HL-60/S4 (cell line): ENCODE measurements around the gene MAP7D2.

Experiments
- in situ Hi-C: fragments of 300-500 bp; cut with MboI; formaldehyde crosslinking; loops from 2 replicates; pipeline ENCODE4 v1.14.3; 2022; ENCODE audit warnings: low sequenced_read_pairs

The MAP7D2 gene

DNA sequence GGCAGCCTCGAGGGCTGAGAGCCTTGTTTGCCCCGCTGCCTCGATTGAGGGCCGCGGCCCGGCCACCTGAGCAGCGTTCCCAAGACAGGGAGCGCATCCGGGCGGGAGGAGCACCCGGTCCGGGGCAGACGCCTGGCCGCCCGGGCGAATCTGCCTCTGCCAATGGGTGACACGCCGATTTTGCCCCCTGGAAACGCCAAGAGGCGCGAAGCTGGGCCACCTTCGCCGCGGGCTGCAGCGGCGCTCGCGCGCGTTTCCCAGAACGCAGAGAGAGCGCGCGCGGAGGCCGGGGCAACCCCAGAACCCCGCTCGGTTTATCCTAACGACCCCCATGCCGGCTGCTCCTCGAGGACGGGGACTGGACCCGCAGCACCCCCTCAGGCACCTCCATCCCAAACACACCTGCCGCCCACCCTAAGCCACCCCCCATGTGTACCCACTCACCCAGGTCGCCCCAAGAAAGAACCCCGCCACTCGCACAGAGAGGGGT, 575 bp downstream of the MAP7D2 start:
- in situ Hi-C loops, result no loop called here

GRCh38 chrX:20112022-20112774, 4.5 kb downstream of the MAP7D2 start:
- in situ Hi-C loops, result no loop called here

GRCh38 chrX:20111271-20111670, 5.4 kb downstream of the MAP7D2 start:
- in situ Hi-C loops, result no loop called here

DNA sequence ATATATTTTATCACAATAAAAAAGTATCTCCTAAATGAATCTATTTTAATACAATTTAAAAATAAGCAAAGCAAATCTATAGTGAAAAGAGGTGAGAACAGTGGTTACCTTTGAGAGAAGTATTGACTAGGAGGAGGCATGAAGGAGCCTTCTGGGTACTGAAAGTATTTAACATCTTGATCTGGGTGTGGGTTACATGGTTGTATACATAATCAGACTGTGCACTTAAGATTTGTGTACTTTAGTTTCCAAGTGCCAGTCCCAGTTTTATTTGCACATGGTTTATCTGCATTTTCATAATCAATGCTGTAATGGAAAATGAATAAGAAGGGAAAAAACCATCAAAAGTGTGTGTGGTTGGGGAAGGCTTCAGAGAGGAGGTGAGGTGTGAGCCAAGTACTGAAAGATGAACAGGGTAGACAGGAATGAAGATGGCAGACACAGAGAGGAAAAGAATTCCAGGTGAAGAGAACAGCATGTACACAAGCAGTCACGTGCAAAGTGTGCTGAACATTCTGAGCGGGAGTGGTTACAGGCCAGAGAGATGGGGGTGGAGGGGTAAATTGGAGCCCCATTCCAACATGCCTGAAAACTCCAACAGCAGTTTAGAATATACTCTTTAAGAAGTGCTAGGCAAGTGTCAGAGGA, 14.6 kb downstream of the MAP7D2 start:
- in situ Hi-C loops, result no loop called here

GRCh38 chrX:20091499-20091898, 25.2 kb downstream of the MAP7D2 start:
- in situ Hi-C loops, result no loop called here

GRCh38 chrX:20089845-20090244, 26.9 kb downstream of the MAP7D2 start:
- in situ Hi-C loops, result no loop called here

GRCh38 chrX:20080277-20080676, 36.4 kb downstream of the MAP7D2 start:
- in situ Hi-C loops, result no loop called here

- in situ Hi-C loops, result loop anchor here (25.0 kb wide), 2 partner anchors 159 to 709 kb away; no protein-coding TSS in a partner anchor
These were observed 45.1 kb downstream of the MAP7D2 start for GRCh38 chrX:20071511-20072079.

DNA sequence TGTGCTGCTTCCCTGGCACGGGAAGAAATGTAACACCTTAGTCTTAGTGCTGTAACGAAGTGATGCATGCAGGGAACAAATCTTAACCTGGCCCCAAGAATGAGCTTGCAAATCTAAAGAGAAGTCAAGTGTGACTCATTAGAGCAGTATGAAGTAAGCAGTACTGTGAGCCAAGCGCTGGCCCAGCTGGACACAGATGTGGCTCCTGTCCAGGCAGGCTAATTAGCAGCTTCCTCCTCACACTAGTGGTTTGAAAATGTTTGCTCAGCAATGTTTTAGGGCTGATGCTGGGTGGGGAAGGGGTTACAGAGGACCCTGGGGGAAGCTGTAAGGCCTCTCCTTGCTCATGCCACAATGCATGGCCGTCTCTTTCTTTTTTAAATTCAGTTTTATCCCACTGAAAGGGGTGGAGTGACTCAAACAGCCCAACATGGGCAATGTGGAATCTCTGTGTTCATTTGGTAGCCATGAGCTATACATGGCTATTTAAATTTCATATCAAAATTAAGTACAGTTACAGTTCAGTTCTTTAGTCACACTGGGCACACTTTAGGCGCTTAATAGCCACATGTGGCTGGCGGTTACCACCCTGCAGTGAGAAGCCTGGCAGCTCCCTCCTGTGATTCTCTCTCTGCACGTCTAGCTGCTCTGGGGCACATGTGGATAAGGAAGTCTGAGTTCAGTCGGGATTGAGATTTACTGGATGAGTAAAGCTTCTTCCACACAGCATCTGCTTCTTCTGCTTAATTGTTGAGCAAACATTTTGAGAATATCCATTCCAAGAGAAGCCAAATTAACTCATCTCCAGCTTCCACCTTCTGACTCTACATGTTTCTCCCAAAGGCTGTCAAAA, 48.8 kb downstream of the MAP7D2 start:
- in situ Hi-C loops, result loop anchor here (25.0 kb wide), 2 partner anchors 156 to 706 kb away; no protein-coding TSS in a partner anchor

GRCh38 chrX:20066968-20067708, 49.6 kb downstream of the MAP7D2 start:
- in situ Hi-C loops, result loop anchor here (25.0 kb wide), 2 partner anchors 155 to 705 kb away; no protein-coding TSS in a partner anchor

DNA sequence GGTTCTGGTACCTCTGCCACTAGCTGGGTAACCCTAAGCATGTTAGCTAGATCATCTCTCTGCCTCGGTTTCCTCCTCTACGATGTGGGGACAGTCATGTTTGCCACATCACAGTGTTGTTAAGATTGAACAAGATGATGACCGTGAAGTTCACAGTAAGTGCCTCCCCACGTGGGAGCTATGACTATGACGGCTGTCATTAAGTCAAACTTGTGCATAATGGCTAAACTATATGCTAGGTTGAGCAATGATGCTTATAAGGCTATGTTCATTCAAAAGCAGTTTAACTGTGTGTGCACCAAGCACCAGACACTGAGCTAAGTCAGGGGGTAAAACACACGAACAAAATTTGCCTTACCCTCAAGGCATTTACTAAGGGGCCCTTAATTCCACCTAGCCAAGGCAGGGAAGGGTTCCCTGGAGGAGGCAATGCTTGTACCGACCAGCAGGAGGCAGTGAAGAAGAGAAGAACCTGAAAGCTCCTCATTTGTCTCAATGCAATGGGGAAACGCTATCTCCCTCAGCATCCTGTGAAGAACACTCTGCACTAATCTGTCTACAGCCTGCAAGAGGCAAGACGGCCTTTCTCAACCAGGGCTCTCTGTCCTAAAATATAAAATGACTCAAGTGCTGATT, 52.9 kb downstream of the MAP7D2 start:
- in situ Hi-C loops, result loop anchor here (25.0 kb wide), 2 partner anchors 152 to 702 kb away; no protein-coding TSS in a partner anchor

DNA sequence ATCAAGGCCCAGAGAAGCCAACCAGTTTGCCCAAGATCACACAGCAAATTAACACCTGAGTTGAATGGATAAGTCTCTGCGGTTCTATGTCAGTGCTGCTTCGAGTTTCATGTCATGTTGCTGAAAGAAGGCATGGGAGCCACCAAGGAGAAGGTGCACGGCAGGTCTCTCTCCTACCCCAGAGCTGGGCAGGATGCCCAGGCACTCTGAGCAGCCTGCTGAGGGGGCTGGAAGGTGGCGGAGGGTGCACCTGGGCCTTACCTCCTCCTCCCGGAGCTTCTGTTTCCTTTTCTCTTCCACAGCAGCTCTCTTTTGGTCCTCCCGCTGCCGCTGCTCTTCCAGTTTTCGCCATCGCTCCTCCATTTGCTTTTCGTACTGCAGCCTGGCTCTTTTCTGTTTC, 53.6 kb downstream of the MAP7D2 start:
- in situ Hi-C loops, result loop anchor here (25.0 kb wide), 2 partner anchors 151 to 701 kb away; no protein-coding TSS in a partner anchor

- in situ Hi-C loops, result loop anchor here (25.0 kb wide), 2 partner anchors 150 to 700 kb away; no protein-coding TSS in a partner anchor
These were observed 54.9 kb downstream of the MAP7D2 start for GRCh38 chrX:20061855-20062254.

DNA sequence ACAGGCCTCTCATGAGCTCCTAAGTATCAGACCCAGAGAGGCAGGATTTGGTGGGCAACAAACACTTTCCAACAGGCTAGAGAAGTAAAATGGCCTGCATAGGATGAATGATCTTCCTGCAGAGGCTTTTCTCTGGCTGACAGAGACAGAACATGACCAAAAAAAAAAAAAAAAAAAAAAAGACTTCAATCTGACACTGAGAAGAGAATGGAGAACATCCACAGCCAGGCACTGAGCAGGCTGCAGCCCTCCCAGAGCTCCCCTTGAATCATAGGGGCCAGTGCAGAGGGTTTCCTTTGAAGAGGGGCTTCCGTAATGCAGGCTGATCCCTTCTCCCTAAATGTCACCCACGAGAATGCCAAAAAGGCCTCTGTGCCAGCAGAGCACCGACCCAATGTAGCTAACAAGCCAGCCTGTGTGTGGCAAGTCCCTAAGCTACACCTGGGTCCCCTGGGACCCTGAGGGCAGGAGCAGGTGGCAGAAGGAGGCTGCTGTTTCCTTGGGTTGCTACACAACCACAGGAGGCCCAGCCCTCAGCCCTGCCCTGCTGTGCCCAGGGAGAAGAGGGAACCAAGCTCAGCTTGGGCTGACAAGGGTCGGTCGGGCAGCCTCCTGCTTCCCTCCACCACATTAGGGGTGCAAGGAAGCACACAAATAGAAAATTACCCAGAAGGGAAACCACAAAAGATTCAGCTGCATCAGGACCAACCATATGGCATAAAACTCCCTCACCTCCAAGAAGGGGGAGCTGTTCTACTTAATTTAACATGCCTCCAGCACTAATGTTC, 55.6 kb downstream of the MAP7D2 start:
- in situ Hi-C loops, result loop anchor here (25.0 kb wide), 2 partner anchors 149 to 699 kb away; no protein-coding TSS in a partner anchor

GRCh38 chrX:20059467-20060128, 57.1 kb downstream of the MAP7D2 start:
- in situ Hi-C loops, result loop anchor here (25.0 kb wide), 2 partner anchors 147 to 697 kb away; no protein-coding TSS in a partner anchor

DNA sequence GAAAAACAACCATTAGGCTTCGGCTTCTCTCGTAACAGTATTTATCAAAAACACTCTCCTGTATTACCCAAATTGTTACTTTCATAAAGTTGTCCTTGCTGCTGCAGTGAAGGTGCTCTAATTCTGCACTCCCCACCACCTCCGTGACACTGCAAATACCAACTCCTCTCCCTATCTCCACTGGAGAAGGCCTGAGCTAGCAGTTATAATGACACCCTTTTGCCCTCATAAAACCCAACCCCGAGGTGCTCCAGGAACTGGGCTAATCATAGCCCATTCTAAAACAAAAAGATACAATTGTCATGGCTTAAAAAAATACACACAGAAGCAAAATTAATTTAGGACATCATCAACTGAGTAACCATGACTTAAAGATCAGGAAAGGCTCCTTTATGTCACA, 59.2 kb downstream of the MAP7D2 start:
- in situ Hi-C loops, result loop anchor here (25.0 kb wide), 2 partner anchors 145 to 695 kb away; no protein-coding TSS in a partner anchor

- in situ Hi-C loops, result loop anchor here (25.0 kb wide), 2 partner anchors 144 to 694 kb away; no protein-coding TSS in a partner anchor
These were observed 60.0 kb downstream of the MAP7D2 start for GRCh38 chrX:20056704-20057103.

DNA sequence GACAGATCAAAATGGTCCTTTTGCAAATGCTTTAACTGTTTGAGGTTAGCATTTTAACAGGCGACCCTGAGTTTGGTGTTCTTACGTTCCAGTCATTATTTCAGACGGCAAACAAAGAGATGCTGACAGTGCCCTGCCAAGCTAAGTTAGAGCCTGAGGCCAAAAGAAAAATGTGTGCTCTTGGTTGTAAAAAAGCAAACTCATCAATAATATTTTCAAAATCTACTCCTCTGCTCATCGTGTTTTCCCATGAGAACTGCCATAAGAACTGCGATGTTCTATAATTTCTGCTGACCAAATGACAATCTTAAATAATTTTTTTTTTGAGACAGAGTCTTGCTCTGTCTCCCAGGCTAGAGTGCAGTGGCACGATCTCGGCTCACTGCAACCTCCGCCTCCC, 63.2 kb downstream of the MAP7D2 start:
- in situ Hi-C loops, result loop anchor here (25.0 kb wide), 2 partner anchors 141 to 691 kb away; no protein-coding TSS in a partner anchor
